Glomerular endothelial cell (primary cell): ENCODE results near the gene ABCD3. TPM values are rescaled to one million over a fixed set of nuclear protein-coding genes. Genes with fewer than 3 reads are reported as not detected.
A peak's percentile ranks its signal among the peaks of the same experiment; 100 is the strongest.

Experiments used
- DNase-seq: peaks from one replicate; pipeline ENCODE4 v3.0.0-alpha.2; 2011; ENCODE audit warnings: low read depth, low spot score; ENCODE audit errors: extremely low read depth
- total RNA-seq: library from RNA; depleted of rRNA; stranded (reverse); fragments of >200 nt; gene quantifications from 2 replicates; pipeline ENCODE4 v1.2.3, GENCODE V29; 2015

Gene ABCD3
- total RNA-seq, 1 donor from 2014 or later, result 18.7 TPM

- peak; percentile 42 for DNase-seq
Observed at GRCh38 chr1:94522304-94522703, 104.1 kb downstream of the ABCD3 start.

- no peak for DNase-seq
Observed at GRCh38 chr1:94524531-94524930, 106.3 kb downstream of the ABCD3 start.

GRCh38 chr1:94526152-94526980 is 108.2 kb downstream of the ABCD3 start:
- DNase-seq, result no peak

GRCh38 chr1:94527447-94528031 is 109.3 kb downstream of the ABCD3 start:
- no peak for DNase-seq

GRCh38 chr1:94528299-94528698 is 110.1 kb downstream of the ABCD3 start:
- DNase-seq, result no peak

- DNase-seq, result no peak
Observed at GRCh38 chr1:94528826-94529225, 110.6 kb downstream of the ABCD3 start.

- no peak for DNase-seq
Observed at GRCh38 chr1:94529416-94529815, 111.2 kb downstream of the ABCD3 start.

GRCh38 chr1:94530373-94530878 is 112.2 kb downstream of the ABCD3 start:
- no peak for DNase-seq

GRCh38 chr1:94531664-94532063 is 113.5 kb downstream of the ABCD3 start:
- DNase-seq, result no peak

GRCh38 chr1:94532077-94532476 is 113.9 kb downstream of the ABCD3 start:
- DNase-seq, result no peak

GRCh38 chr1:94535095-94535494 is 116.9 kb downstream of the ABCD3 start:
- no peak for DNase-seq

- DNase-seq, result no peak
Observed at GRCh38 chr1:94535879-94536278, 117.7 kb downstream of the ABCD3 start.

- no peak for DNase-seq
Observed at GRCh38 chr1:94537254-94537653, 119.1 kb downstream of the ABCD3 start.

- DNase-seq, result no peak
Observed at GRCh38 chr1:94538243-94538827, 120.1 kb downstream of the ABCD3 start.

GRCh38 chr1:94539496-94539895 is 121.3 kb downstream of the ABCD3 start:
- no peak for DNase-seq

GRCh38 chr1:94540440-94541245 is 122.5 kb downstream of the ABCD3 start:
- no peak for DNase-seq

- no peak for DNase-seq
Observed at GRCh38 chr1:94541246-94542087, 123.3 kb downstream of the ABCD3 start, which contains the start of gene F3. Gene F3 (minus strand): TSS chr1:94541759. CDS start chr1:94541636, 123 bp downstream.

GRCh38 chr1:94542088-94542870 is 124.1 kb downstream of the ABCD3 start:
- no peak for DNase-seq

- DNase-seq, result no peak
Observed at GRCh38 chr1:94543001-94543400, 124.8 kb downstream of the ABCD3 start.
